NCI-H82 treated with DMSO at 0.1 percent for 48 hours (cell line): ENCODE measurements around the gene NR2E1.
A peak's percentile ranks its signal among the peaks of the same experiment; 100 is the strongest.

ENCODE experiments used
- DNase-seq: peaks from one replicate; lab custom pipeline; 2025; ENCODE audit not compliant: unreplicated experiment; lab: John Stamatoyannopoulos, UW

NR2E1 gene

GRCh38 chr6:108165714-108166663 is at the start of gene NR2E1:
Gene NR2E1, plus strand, starts transcription at chr6:108166022. Its CDS starts 744 bp downstream, at chr6:108166766.
- DNase-seq, result peak; percentile 20

- no peak for DNase-seq
Observed at GRCh38 chr6:108116546-108117426, 49.0 kb upstream of the NR2E1 start.

- no peak for DNase-seq
Observed at GRCh38 chr6:108117427-108118358, 48.1 kb upstream of the NR2E1 start.

GRCh38 chr6:108118359-108118724 is 47.5 kb upstream of the NR2E1 start:
- DNase-seq, result no peak

GRCh38 chr6:108118810-108119768 is 46.7 kb upstream of the NR2E1 start:
- DNase-seq, result no peak

GRCh38 chr6:108119769-108120141 is 46.1 kb upstream of the NR2E1 start:
- DNase-seq, result no peak

- no peak for DNase-seq
Observed at GRCh38 chr6:108120311-108120710, 45.5 kb upstream of the NR2E1 start.

GRCh38 chr6:108121612-108122011 is 44.2 kb upstream of the NR2E1 start:
- DNase-seq, result no peak

GRCh38 chr6:108123481-108123929 is 42.3 kb upstream of the NR2E1 start:
- no peak for DNase-seq

GRCh38 chr6:108123946-108124345 is 41.9 kb upstream of the NR2E1 start:
- DNase-seq, result no peak

- DNase-seq, result no peak
Observed at GRCh38 chr6:108127056-108127455, 38.8 kb upstream of the NR2E1 start.

GRCh38 chr6:108127826-108128225 is 38.0 kb upstream of the NR2E1 start:
- no peak for DNase-seq

- DNase-seq, result no peak
Observed at GRCh38 chr6:108130262-108130661, 35.6 kb upstream of the NR2E1 start.

GRCh38 chr6:108132863-108133262 is 33.0 kb upstream of the NR2E1 start:
- no peak for DNase-seq

GRCh38 chr6:108133594-108134179 is 32.1 kb upstream of the NR2E1 start:
- DNase-seq, result peak; percentile 25

- no peak for DNase-seq
Observed at GRCh38 chr6:108134213-108134970, 31.4 kb upstream of the NR2E1 start.

- DNase-seq, result no peak
Observed at GRCh38 chr6:108142240-108142639, 23.6 kb upstream of the NR2E1 start.

- no peak for DNase-seq
Observed at GRCh38 chr6:108145639-108146038, 20.2 kb upstream of the NR2E1 start.
